ENCODE results near the gene LDLRAD3. TPM values are rescaled to one million over a fixed set of nuclear protein-coding genes. Genes with fewer than 3 reads are reported as not detected.

The LDLRAD3 gene
- total and polyA plus RNA-seq, 7 donors: 5.9 to 20.7 (median 12.1) TPM

- intact Hi-C loops (cut with DNase I): no loop called here
- no peak for ATAC-seq
These were observed 11.7 kb upstream of the LDLRAD3 start for GRCh38 chr11:35932121-35932520.

DNA sequence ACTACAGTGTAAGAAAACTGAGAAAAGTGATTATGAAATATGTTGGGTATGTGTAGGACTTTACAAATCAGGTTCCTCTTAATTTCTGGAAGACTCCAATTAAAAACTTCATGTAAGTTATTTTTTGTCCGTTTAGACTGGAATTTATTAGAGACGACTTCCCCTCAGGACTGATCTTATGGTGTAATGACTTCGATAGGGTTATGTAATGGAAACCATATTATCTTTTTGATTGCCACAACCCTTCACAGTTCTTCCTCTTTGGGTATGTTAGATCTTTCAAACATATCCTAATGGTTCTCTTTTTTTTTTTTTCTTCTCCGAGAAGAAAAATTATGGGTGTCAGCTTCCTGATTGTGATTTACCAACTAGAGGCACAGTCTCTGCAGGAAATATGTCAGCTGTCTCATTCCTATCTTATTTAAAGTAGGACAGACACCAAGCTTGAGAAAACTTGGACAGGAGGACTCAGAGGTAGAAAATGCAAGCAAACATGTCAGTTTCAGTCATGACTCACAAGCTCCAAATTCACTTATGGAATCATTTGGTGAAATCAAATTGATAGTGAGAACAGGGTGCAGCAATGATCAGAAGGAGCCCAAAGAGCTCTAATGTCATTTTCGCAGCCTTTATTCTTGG is 11.1 kb upstream of the LDLRAD3 start:
- 82 to 86% (median 85%) methylated on average over 5 of the region's 5 CpGs for WGBS, 3 donors
- no peak overlapping the region for H3K27ac ChIP-seq

More at GRCh38 chr11:35932121-35932520, 11.7 kb upstream of the LDLRAD3 start:
- H3K27me3 ChIP-seq (ENCODE audit: insufficient read depth in 3 of 3, low read length in 2 of 3): no peaks in the 10 kb centered on the region
- TF ChIP-seq, protein P1, sequence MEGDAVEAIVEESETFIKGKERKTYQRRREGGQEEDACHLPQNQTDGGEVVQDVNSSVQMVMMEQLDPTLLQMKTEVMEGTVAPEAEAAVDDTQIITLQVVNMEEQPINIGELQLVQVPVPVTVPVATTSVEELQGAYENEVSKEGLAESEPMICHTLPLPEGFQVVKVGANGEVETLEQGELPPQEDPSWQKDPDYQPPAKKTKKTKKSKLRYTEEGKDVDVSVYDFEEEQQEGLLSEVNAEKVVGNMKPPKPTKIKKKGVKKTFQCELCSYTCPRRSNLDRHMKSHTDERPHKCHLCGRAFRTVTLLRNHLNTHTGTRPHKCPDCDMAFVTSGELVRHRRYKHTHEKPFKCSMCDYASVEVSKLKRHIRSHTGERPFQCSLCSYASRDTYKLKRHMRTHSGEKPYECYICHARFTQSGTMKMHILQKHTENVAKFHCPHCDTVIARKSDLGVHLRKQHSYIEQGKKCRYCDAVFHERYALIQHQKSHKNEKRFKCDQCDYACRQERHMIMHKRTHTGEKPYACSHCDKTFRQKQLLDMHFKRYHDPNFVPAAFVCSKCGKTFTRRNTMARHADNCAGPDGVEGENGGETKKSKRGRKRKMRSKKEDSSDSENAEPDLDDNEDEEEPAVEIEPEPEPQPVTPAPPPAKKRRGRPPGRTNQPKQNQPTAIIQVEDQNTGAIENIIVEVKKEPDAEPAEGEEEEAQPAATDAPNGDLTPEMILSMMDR (IDR thresholded peaks at IDR 0.05): no peak
- peaks cover 27% of the 10 kb centered on the region for H3K4me1 ChIP-seq
- H3K27ac ChIP-seq: no peak overlapping the region
- 75 to 90% (median 89%) methylated on average over 2 of the region's 2 CpGs for WGBS, 3 donors
- DNase-seq: no peak
- no peaks in the 10 kb centered on the region for H3K9me3 ChIP-seq
- no peaks in the 10 kb centered on the region for H3K36me3 ChIP-seq (ENCODE audit: insufficient read depth in 1 of 2, low read depth in 1 of 2)
- no peak overlapping the region for H3K4me3 ChIP-seq

GRCh38 chr11:35933320-35933871 is 10.5 kb upstream of the LDLRAD3 start:
- ATAC-seq (no peak), DNase-seq (no peak)
- TF ChIP-seq, protein P1 (IDR thresholded peaks at IDR 0.05): no peak
- H3K36me3 ChIP-seq (ENCODE audit: insufficient read depth in 1 of 2, low read depth in 1 of 2): no peaks in the 10 kb centered on the region
- WGBS, 3 donors: 82 to 87% (median 87%) methylated on average over 3 of the region's 3 CpGs
- H3K27me3 ChIP-seq (ENCODE audit: insufficient read depth in 3 of 3, low read length in 2 of 3): no peaks in the 10 kb centered on the region
- no peak overlapping the region for H3K27ac ChIP-seq
- peaks cover 16% of the 10 kb centered on the region for H3K4me1 ChIP-seq
- intact Hi-C loops (cut with DNase I): no loop called here
- H3K9me3 ChIP-seq: no peaks in the 10 kb centered on the region
- H3K4me3 ChIP-seq: no peak overlapping the region

More for the DNA sequence above, 11.1 kb upstream of the LDLRAD3 start:
- H3K27me3 ChIP-seq (ENCODE audit: insufficient read depth in 3 of 3, low read length in 2 of 3): no peaks in the 10 kb centered on the region
- no peak for ATAC-seq
- intact Hi-C loops (cut with DNase I): no loop called here
- DNase-seq: no peak
- H3K4me1 ChIP-seq: peaks cover 21% of the 10 kb centered on the region
- H3K36me3 ChIP-seq (ENCODE audit: insufficient read depth in 1 of 2, low read depth in 1 of 2): no peaks in the 10 kb centered on the region
- TF ChIP-seq, protein P1 (IDR thresholded peaks at IDR 0.05): no peak
- no peak overlapping the region for H3K4me3 ChIP-seq
- no peaks in the 10 kb centered on the region for H3K9me3 ChIP-seq

DNA sequence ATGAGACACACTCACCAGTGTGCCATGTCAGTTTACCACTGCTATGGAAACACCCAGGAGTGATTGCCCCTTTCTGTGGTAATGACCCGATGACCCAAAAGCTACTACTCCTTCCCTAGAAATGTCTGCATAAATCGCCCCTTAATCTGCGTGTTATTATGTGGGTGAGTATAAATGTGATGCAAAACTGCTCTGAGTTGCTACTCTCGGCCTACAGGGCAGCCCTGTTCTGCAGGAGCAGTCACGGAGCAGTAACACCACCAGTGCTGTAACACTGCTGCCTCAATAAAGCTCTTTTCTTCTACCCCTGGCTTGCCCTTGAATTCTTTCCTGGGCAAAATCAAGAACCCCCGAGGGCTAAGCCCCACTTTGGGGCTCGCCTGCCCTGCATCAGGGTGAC is 9.6 kb upstream of the LDLRAD3 start:
- H3K4me1 ChIP-seq: peaks cover 14% of the 10 kb centered on the region
- no peaks in the 10 kb centered on the region for H3K9me3 ChIP-seq
- ATAC-seq (no peak), DNase-seq (no peak)
- no peak overlapping the region for H3K4me3 ChIP-seq
- TF ChIP-seq, protein P1 (IDR thresholded peaks at IDR 0.05): no peak
- WGBS, 3 donors: 72 to 81% (median 75%) methylated on average over 7 of the region's 7 CpGs
- H3K27ac ChIP-seq: no peak overlapping the region
- no peaks in the 10 kb centered on the region for H3K27me3 ChIP-seq (ENCODE audit: insufficient read depth in 3 of 3, low read length in 2 of 3)
- intact Hi-C loops (cut with DNase I): no loop called here
- no peaks in the 10 kb centered on the region for H3K36me3 ChIP-seq (ENCODE audit: insufficient read depth in 1 of 2, low read depth in 1 of 2)

Data from psoas muscle (tissue), 8 donors.